ENCODE results near the gene WDFY4. TPM values are rescaled to one million over a fixed set of nuclear protein-coding genes. Genes with fewer than 3 reads are reported as not detected.
A peak's percentile ranks its signal among the peaks of the same experiment; 100 is the strongest.

The WDFY4 gene
- total and polyA plus RNA-seq, 7 experiments from 2014 or later = 0.12 to 39.3 (median 1.5) TPM

- peaks cover 16 to 66% (median 59%) of the 10 kb centered on the region in 7 donors for H3K4me1 Mint-ChIP-seq
- Histone ChIP-seq H3K27me3 (ENCODE audit: control insufficient read depth in 2 of 2, insufficient read depth in 2 of 2, low read length in 2 of 2) (no peaks in the 10 kb centered on the region), H3K27ac (ENCODE audit: low read depth, low read length) (peak overlapping the region; percentile 48), H3K9me3 (ENCODE audit: control insufficient read depth in 2 of 3, low read length in 3 of 3) (no peaks in the 10 kb centered on the region), H3K4me3 (ENCODE audit: low read length) (no peak overlapping the region), H3K4me1 (ENCODE audit: control insufficient read depth in 2 of 2, insufficient read depth in 2 of 2, low read length in 2 of 2) (peaks cover 0 to 46% of the 10 kb centered on the region in 2 donors), H3K36me3 (ENCODE audit: control insufficient read depth in 2 of 3, insufficient read depth in 3 of 3, low read length in 3 of 3) (no peaks in the 10 kb centered on the region)
- peaks cover 0 to 18% (median 5%) of the 10 kb centered on the region in 11 donors for H3K9me3 Mint-ChIP-seq
- intact Hi-C loops (cut with micrococcal nuclease) = loop anchor here (10.0 kb wide), 3 partner anchors 385 to 1825 kb away; partner anchors contain the start of genes ERCC6 (in 1 of the 2), SGMS1 (in 1 of the 2) and TMEM273 (in 1 of the 2)
- CTCF ChIA-PET = no interaction called here
- H3K4me3 Mint-ChIP-seq = peak overlapping the region; percentile 51 to 87 (median 76)
- ATAC-seq = peak; percentile 53
- peak in 6 of 9 donors; percentile 7 to 43 (median 30) for DNase-seq
- POLR2A ChIA-PET = no interaction called here
- peaks cover 0 to 12% (median 0%) of the 10 kb centered on the region in 5 donors for H3K36me3 Mint-ChIP-seq
- H3K27ac Mint-ChIP-seq = peak overlapping the region; percentile 74 to 97 (median 89)
- H3K27me3 Mint-ChIP-seq = no peaks in the 10 kb centered on the region
These were observed 115.5 kb downstream of the WDFY4 start for GRCh38 chr10:48800007-48800675.

GRCh38 chr10:48801001-48801421, 116.3 kb downstream of the WDFY4 start:
- Mint-ChIP-seq H3K4me1 (peaks cover 16 to 74% (median 68%) of the 10 kb centered on the region in 7 donors), H3K9me3 (peaks cover 0 to 18% (median 5%) of the 10 kb centered on the region in 11 donors), H3K4me3 (peak overlapping the region in 9 of 10 donors; percentile 6 to 87 (median 61)), H3K36me3 (peaks cover 0 to 12% (median 0%) of the 10 kb centered on the region in 5 donors), H3K27me3 (peaks cover 0 to 3% (median 0%) of the 10 kb centered on the region in 5 donors), H3K27ac (peak overlapping the region in 6 of 9 donors; percentile 41 to 95 (median 88))
- ChIA-PET CTCF (no interaction called here), POLR2A (no interaction called here)
- ATAC-seq (peak; percentile 48), DNase-seq (no peak)
- Histone ChIP-seq H3K36me3 (ENCODE audit: control insufficient read depth in 2 of 3, insufficient read depth in 3 of 3, low read length in 3 of 3) (no peaks in the 10 kb centered on the region), H3K4me1 (ENCODE audit: control insufficient read depth in 2 of 2, insufficient read depth in 2 of 2, low read length in 2 of 2) (peaks cover 0 to 55% of the 10 kb centered on the region in 2 donors), H3K9me3 (ENCODE audit: control insufficient read depth in 2 of 3, low read length in 3 of 3) (no peaks in the 10 kb centered on the region), H3K4me3 (ENCODE audit: low read length) (peak overlapping the region; percentile 16), H3K27me3 (ENCODE audit: control insufficient read depth in 2 of 2, insufficient read depth in 2 of 2, low read length in 2 of 2) (no peaks in the 10 kb centered on the region), H3K27ac (ENCODE audit: low read depth, low read length) (no peak overlapping the region)
- intact Hi-C loops (cut with micrococcal nuclease) = loop anchor here (10.0 kb wide), 3 partner anchors 384 to 1824 kb away; partner anchors contain the start of genes ERCC6 (in 1 of the 2), SGMS1 (in 1 of the 2) and TMEM273 (in 1 of the 2)

- peaks cover 0 to 6% (median 0%) of the 10 kb centered on the region in 5 donors for H3K27me3 Mint-ChIP-seq
- peaks cover 0 to 18% (median 5%) of the 10 kb centered on the region in 11 donors for H3K9me3 Mint-ChIP-seq
- ATAC-seq (no peak), DNase-seq (peak in 1 of 9 donors; percentile 17)
- Histone ChIP-seq H3K4me3 (ENCODE audit: low read length) (no peak overlapping the region), H3K9me3 (ENCODE audit: control insufficient read depth in 2 of 3, low read length in 3 of 3) (no peaks in the 10 kb centered on the region), H3K27me3 (ENCODE audit: control insufficient read depth in 2 of 2, insufficient read depth in 2 of 2, low read length in 2 of 2) (no peaks in the 10 kb centered on the region), H3K36me3 (ENCODE audit: control insufficient read depth in 2 of 3, insufficient read depth in 3 of 3, low read length in 3 of 3) (no peaks in the 10 kb centered on the region), H3K27ac (ENCODE audit: low read depth, low read length) (no peak overlapping the region), H3K4me1 (ENCODE audit: control insufficient read depth in 2 of 2, insufficient read depth in 2 of 2, low read length in 2 of 2) (peaks cover 0 to 66% of the 10 kb centered on the region in 2 donors)
- intact Hi-C loops (cut with micrococcal nuclease) = loop anchor here (10.0 kb wide), 3 partner anchors 382 to 1822 kb away; partner anchors contain the start of genes ERCC6 (in 1 of the 2), SGMS1 (in 1 of the 2) and TMEM273 (in 1 of the 2)
- POLR2A ChIA-PET = no interaction called here
- CTCF ChIA-PET = interaction anchor here (0.8 kb wide), 1 partner anchor 598 kb away, joined by 3 read pairs; no protein-coding TSS in a partner anchor
- H3K27ac Mint-ChIP-seq = peak overlapping the region in 7 of 9 donors; percentile 6 to 87 (median 75)
- peaks cover 20 to 82% (median 75%) of the 10 kb centered on the region in 7 donors for H3K4me1 Mint-ChIP-seq
- H3K36me3 Mint-ChIP-seq = peaks cover 0 to 12% (median 0%) of the 10 kb centered on the region in 5 donors
- peak overlapping the region in 5 of 10 donors; percentile 4 to 49 (median 21) for H3K4me3 Mint-ChIP-seq
These were observed 118.0 kb downstream of the WDFY4 start for GRCh38 chr10:48802611-48803071.

- Histone ChIP-seq H3K36me3 (ENCODE audit: control insufficient read depth in 2 of 3, insufficient read depth in 3 of 3, low read length in 3 of 3) (no peaks in the 10 kb centered on the region), H3K4me1 (ENCODE audit: control insufficient read depth in 2 of 2, insufficient read depth in 2 of 2, low read length in 2 of 2) (peaks cover 0 to 72% of the 10 kb centered on the region in 2 donors), H3K27me3 (ENCODE audit: control insufficient read depth in 2 of 2, insufficient read depth in 2 of 2, low read length in 2 of 2) (no peaks in the 10 kb centered on the region), H3K27ac (ENCODE audit: low read depth, low read length) (no peak overlapping the region), H3K4me3 (ENCODE audit: low read length) (no peak overlapping the region), H3K9me3 (ENCODE audit: control insufficient read depth in 2 of 3, low read length in 3 of 3) (no peaks in the 10 kb centered on the region)
- Mint-ChIP-seq H3K27ac (peak overlapping the region; percentile 80 to 90 (median 84)), H3K4me1 (peaks cover 20 to 85% (median 78%) of the 10 kb centered on the region in 7 donors), H3K27me3 (peaks cover 0 to 6% (median 0%) of the 10 kb centered on the region in 5 donors), H3K36me3 (peaks cover 0 to 12% (median 0%) of the 10 kb centered on the region in 5 donors), H3K4me3 (peak overlapping the region; percentile 7 to 81 (median 71)), H3K9me3 (peaks cover 0 to 11% (median 5%) of the 10 kb centered on the region in 11 donors)
- DNase-seq (peak in 1 of 9 donors; percentile 10), ATAC-seq (no peak)
- intact Hi-C loops (cut with micrococcal nuclease) = loop anchor here (10.0 kb wide), 3 partner anchors 381 to 1821 kb away; partner anchors contain the start of genes ERCC6 (in 1 of the 2), SGMS1 (in 1 of the 2) and TMEM273 (in 1 of the 2)
- POLR2A ChIA-PET = interaction anchor here (1.1 kb wide), 1 partner anchor 14 kb away, joined by 3 read pairs; no protein-coding TSS in a partner anchor
- CTCF ChIA-PET = no interaction called here
These were observed 119.3 kb downstream of the WDFY4 start for GRCh38 chr10:48803801-48804584.

GRCh38 chr10:48804740-48805182, 120.1 kb downstream of the WDFY4 start:
- peak overlapping the region; percentile 46 to 81 (median 71) for H3K4me3 Mint-ChIP-seq

More at GRCh38 chr10:48804740-48805182, 120.1 kb downstream of the WDFY4 start:
- ChIA-PET CTCF (no interaction called here), POLR2A (no interaction called here)
- DNase-seq (peak in 4 of 9 donors; percentile 8 to 27 (median 20)), ATAC-seq (peak; percentile 30)
- Mint-ChIP-seq H3K36me3 (peaks cover 0 to 10% (median 0%) of the 10 kb centered on the region in 5 donors), H3K27ac (peak overlapping the region; percentile 53 to 90 (median 84)), H3K9me3 (peaks cover 0 to 7% (median 5%) of the 10 kb centered on the region in 11 donors), H3K27me3 (peaks cover 0 to 6% (median 0%) of the 10 kb centered on the region in 5 donors), H3K4me1 (peaks cover 19 to 79% (median 71%) of the 10 kb centered on the region in 7 donors)
- Histone ChIP-seq H3K4me1 (ENCODE audit: control insufficient read depth in 2 of 2, insufficient read depth in 2 of 2, low read length in 2 of 2) (peaks cover 0 to 72% of the 10 kb centered on the region in 2 donors), H3K4me3 (ENCODE audit: low read length) (no peak overlapping the region), H3K27me3 (ENCODE audit: control insufficient read depth in 2 of 2, insufficient read depth in 2 of 2, low read length in 2 of 2) (no peaks in the 10 kb centered on the region), H3K9me3 (ENCODE audit: control insufficient read depth in 2 of 3, low read length in 3 of 3) (no peaks in the 10 kb centered on the region), H3K36me3 (ENCODE audit: control insufficient read depth in 2 of 3, insufficient read depth in 3 of 3, low read length in 3 of 3) (no peaks in the 10 kb centered on the region), H3K27ac (ENCODE audit: low read depth, low read length) (peak overlapping the region; percentile 20)
- intact Hi-C loops (cut with micrococcal nuclease) = loop anchor here (5.0 to 10.0 kb wide), 4 partner anchors 380 to 1820 kb away; partner anchors contain the start of genes ERCC6 (in 1 of the 2), MAPK8 (in 1 of the 2), SGMS1 (in 1 of the 2) and TMEM273 (in 1 of the 2)
